Cardiac fibroblast (primary cell): ENCODE results near the gene MFN2.

Experiments used
- DNase-seq, 2 donors: peaks; one replicate each; pipeline versions ENCODE4 v3.0.0 to v3.0.0-alpha.2; 2010; ENCODE audit warnings: low read depth in 2 of 2
- H3K4me3 ChIP-seq, 2 donors: replicated peaks in 1 of 2; 1 replicate in 1 of 2; 2 replicates in 1 of 2; pipeline ENCODE4 v1.5.1; 2011; ENCODE audit warnings: low read depth in 2 of 2, low read length in 2 of 2, mild to moderate bottlenecking in 2 of 2, moderate library complexity in 1 of 2
- CTCF ChIP-seq: IDR thresholded peaks from one replicate; pipeline ENCODE4 v1.5.1; 2011; ENCODE audit warnings: low read depth, mild to moderate bottlenecking, low read length, inconsistent platforms

MFN2 gene

GRCh38 chr1:11982010-11982392 is 1.8 kb downstream of the MFN2 start:
- DNase-seq: peak; percentile 49 to 52
- peak; percentile 52 for TF ChIP-seq CTCF
- H3K4me3 ChIP-seq: no peak overlapping the region

GRCh38 chr1:11984121-11984520 is 3.9 kb downstream of the MFN2 start:
- no peak for DNase-seq
- TF ChIP-seq CTCF: no peak
- no peak overlapping the region for H3K4me3 ChIP-seq

- no peak for TF ChIP-seq CTCF
- no peak for DNase-seq
- H3K4me3 ChIP-seq: no peak overlapping the region
Measured at GRCh38 chr1:11984576-11984975, 4.3 kb downstream of the MFN2 start.

GRCh38 chr1:11985171-11985570 is 4.9 kb downstream of the MFN2 start:
- no peak for DNase-seq
- no peak for TF ChIP-seq CTCF
- no peak overlapping the region for H3K4me3 ChIP-seq

GRCh38 chr1:11985851-11986250 is 5.6 kb downstream of the MFN2 start:
- DNase-seq: peak; percentile 69 to 84
- H3K4me3 ChIP-seq: no peak overlapping the region
- TF ChIP-seq CTCF: no peak

- TF ChIP-seq CTCF: no peak
- H3K4me3 ChIP-seq: no peak overlapping the region
Measured at GRCh38 chr1:11989669-11990068, 9.4 kb downstream of the MFN2 start.

GRCh38 chr1:11990303-11991032 is 10.2 kb downstream of the MFN2 start:
- H3K4me3 ChIP-seq: no peak overlapping the region
- DNase-seq: no peak
- no peak for TF ChIP-seq CTCF

More at GRCh38 chr1:11989669-11990068, 9.4 kb downstream of the MFN2 start:
- no peak for DNase-seq
